ENCODE data around the gene PDSS2.
"Not testable (repeated sequence)": the region's sequence is repeated elsewhere in the genome, so short reads cannot be mapped to it uniquely, and the experiment has no call there.

The PDSS2 gene

DNA sequence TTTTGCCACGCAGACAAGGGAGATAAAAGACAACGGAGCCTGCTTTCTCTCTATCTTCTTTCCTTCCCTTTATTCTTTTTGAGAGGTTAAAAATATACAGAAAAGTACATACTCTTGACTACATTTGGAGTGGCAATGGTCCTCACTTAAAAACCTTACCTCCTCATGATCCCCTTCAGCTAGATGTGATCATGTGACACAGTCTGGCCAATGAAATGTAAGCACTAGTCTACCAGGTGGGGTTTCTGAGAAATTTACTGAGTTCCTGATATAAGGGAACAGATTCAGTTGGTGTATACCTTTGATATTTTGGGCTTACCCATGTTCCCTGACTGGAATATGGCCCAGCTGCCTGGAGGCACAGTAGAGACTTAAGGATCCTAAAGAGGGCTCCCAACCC is 178.6 kb downstream of the PDSS2 start:
- no peaks in the 10 kb centered on the region for H3K27me3 ChIP-seq (replicated peaks in 2 of 5; ENCODE audit: control insufficient read depth in 4 of 5, insufficient read depth in 5 of 5, low read length in 4 of 5)
- no peaks in the 10 kb centered on the region for H3K9me3 ChIP-seq (ENCODE audit: control extremely low read depth in 1 of 5, control insufficient read depth in 4 of 5, insufficient read depth in 2 of 5, low read depth in 1 of 5, low read length in 4 of 5)
- H3K36me3 ChIP-seq (ENCODE audit: control insufficient read depth in 4 of 4, insufficient read depth in 4 of 4, low read length in 3 of 4): no peaks in the 10 kb centered on the region
- H3K27ac ChIP-seq (ENCODE audit: insufficient read depth in 1 of 2, low read depth in 1 of 2, low read length in 2 of 2, poor library complexity in 1 of 2, severe bottlenecking in 2 of 2): no peak overlapping the region
- H3K4me3 ChIP-seq (ENCODE audit: control insufficient read depth in 1 of 7, extremely low read depth in 1 of 7, insufficient read depth in 4 of 7, low read depth in 2 of 7, low read length in 6 of 7): no peak overlapping the region
- no peak for DNase-seq
- WGBS (ENCODE audit: insufficient coverage): 100% methylated on average over 1 of the region's 2 CpGs
- no peaks in the 10 kb centered on the region for H3K4me1 ChIP-seq (ENCODE audit: control extremely low read depth in 1 of 4, control insufficient read depth in 4 of 4, insufficient read depth in 4 of 4, low read length in 3 of 4)
- CTCF ChIA-PET: no interaction called here
- POLR2A ChIA-PET: no interaction called here

GRCh38 chr6:107280001-107280400 is 179.4 kb downstream of the PDSS2 start:
- DNase-seq; H3K9me3 ChIP-seq (ENCODE audit: control extremely low read depth in 1 of 5, control insufficient read depth in 4 of 5, insufficient read depth in 2 of 5, low read depth in 1 of 5, low read length in 4 of 5); POLR2A ChIA-PET; H3K4me1 ChIP-seq (ENCODE audit: control extremely low read depth in 1 of 4, control insufficient read depth in 4 of 4, insufficient read depth in 4 of 4, low read length in 3 of 4); H3K4me3 ChIP-seq (ENCODE audit: control insufficient read depth in 1 of 7, extremely low read depth in 1 of 7, insufficient read depth in 4 of 7, low read depth in 2 of 7, low read length in 6 of 7); H3K36me3 ChIP-seq (ENCODE audit: control insufficient read depth in 4 of 4, insufficient read depth in 4 of 4, low read length in 3 of 4); H3K27me3 ChIP-seq (replicated peaks in 2 of 5; ENCODE audit: control insufficient read depth in 4 of 5, insufficient read depth in 5 of 5, low read length in 4 of 5); H3K27ac ChIP-seq (ENCODE audit: insufficient read depth in 1 of 2, low read depth in 1 of 2, low read length in 2 of 2, poor library complexity in 1 of 2, severe bottlenecking in 2 of 2); CTCF ChIA-PET: not testable (repeated sequence)
- 100% methylated on average over 5 of the region's 7 CpGs for WGBS (ENCODE audit: insufficient coverage)

GRCh38 chr6:107275330-107275865 is 184.0 kb downstream of the PDSS2 start:
- H3K36me3 ChIP-seq (ENCODE audit: control insufficient read depth in 4 of 4, insufficient read depth in 4 of 4, low read length in 3 of 4): no peaks in the 10 kb centered on the region
- no peaks in the 10 kb centered on the region for H3K27me3 ChIP-seq (replicated peaks in 2 of 5; ENCODE audit: control insufficient read depth in 4 of 5, insufficient read depth in 5 of 5, low read length in 4 of 5)
- no peaks in the 10 kb centered on the region for H3K9me3 ChIP-seq (ENCODE audit: control extremely low read depth in 1 of 5, control insufficient read depth in 4 of 5, insufficient read depth in 2 of 5, low read depth in 1 of 5, low read length in 4 of 5)
- DNase-seq: no peak
- ChIA-PET POLR2A (no interaction called here), CTCF (no interaction called here)
- WGBS (ENCODE audit: insufficient coverage): no CpG with 5 or more reads among the region's 2 CpGs
- no peak overlapping the region for H3K27ac ChIP-seq (ENCODE audit: insufficient read depth in 1 of 2, low read depth in 1 of 2, low read length in 2 of 2, poor library complexity in 1 of 2, severe bottlenecking in 2 of 2)
- H3K4me1 ChIP-seq (ENCODE audit: control extremely low read depth in 1 of 4, control insufficient read depth in 4 of 4, insufficient read depth in 4 of 4, low read length in 3 of 4): no peaks in the 10 kb centered on the region
- H3K4me3 ChIP-seq (ENCODE audit: control insufficient read depth in 1 of 7, extremely low read depth in 1 of 7, insufficient read depth in 4 of 7, low read depth in 2 of 7, low read length in 6 of 7): no peak overlapping the region

GRCh38 chr6:107274288-107274687 is 185.1 kb downstream of the PDSS2 start:
- Histone ChIP-seq H3K9me3 (ENCODE audit: control extremely low read depth in 1 of 5, control insufficient read depth in 4 of 5, insufficient read depth in 2 of 5, low read depth in 1 of 5, low read length in 4 of 5) (no peaks in the 10 kb centered on the region), H3K36me3 (ENCODE audit: control insufficient read depth in 4 of 4, insufficient read depth in 4 of 4, low read length in 3 of 4) (no peaks in the 10 kb centered on the region), H3K27me3 (replicated peaks in 2 of 5; ENCODE audit: control insufficient read depth in 4 of 5, insufficient read depth in 5 of 5, low read length in 4 of 5) (no peaks in the 10 kb centered on the region), H3K27ac (ENCODE audit: insufficient read depth in 1 of 2, low read depth in 1 of 2, low read length in 2 of 2, poor library complexity in 1 of 2, severe bottlenecking in 2 of 2) (no peak overlapping the region), H3K4me1 (ENCODE audit: control extremely low read depth in 1 of 4, control insufficient read depth in 4 of 4, insufficient read depth in 4 of 4, low read length in 3 of 4) (no peaks in the 10 kb centered on the region), H3K4me3 (ENCODE audit: control insufficient read depth in 1 of 7, extremely low read depth in 1 of 7, insufficient read depth in 4 of 7, low read depth in 2 of 7, low read length in 6 of 7) (no peak overlapping the region)
- CTCF ChIA-PET: interaction anchor here (0.6 kb wide), 1 partner anchor 336 kb away, joined by 3 read pairs; no protein-coding TSS in a partner anchor
- DNase-seq: no peak
- WGBS (ENCODE audit: insufficient coverage): no CpG with 5 or more reads among the region's 1 CpG
- POLR2A ChIA-PET: no interaction called here

- no peaks in the 10 kb centered on the region for H3K9me3 ChIP-seq (ENCODE audit: control extremely low read depth in 1 of 5, control insufficient read depth in 4 of 5, insufficient read depth in 2 of 5, low read depth in 1 of 5, low read length in 4 of 5)
- no peaks in the 10 kb centered on the region for H3K4me1 ChIP-seq (ENCODE audit: control extremely low read depth in 1 of 4, control insufficient read depth in 4 of 4, insufficient read depth in 4 of 4, low read length in 3 of 4)
- no peak for DNase-seq
- no peak overlapping the region for H3K27ac ChIP-seq (ENCODE audit: insufficient read depth in 1 of 2, low read depth in 1 of 2, low read length in 2 of 2, poor library complexity in 1 of 2, severe bottlenecking in 2 of 2)
- no peaks in the 10 kb centered on the region for H3K36me3 ChIP-seq (ENCODE audit: control insufficient read depth in 4 of 4, insufficient read depth in 4 of 4, low read length in 3 of 4)
- POLR2A ChIA-PET: no interaction called here
- H3K4me3 ChIP-seq (ENCODE audit: control insufficient read depth in 1 of 7, extremely low read depth in 1 of 7, insufficient read depth in 4 of 7, low read depth in 2 of 7, low read length in 6 of 7): no peak overlapping the region
- CTCF ChIA-PET: no interaction called here
- no CpG with 5 or more reads among the region's 2 CpGs for WGBS (ENCODE audit: insufficient coverage)
- H3K27me3 ChIP-seq (replicated peaks in 2 of 5; ENCODE audit: control insufficient read depth in 4 of 5, insufficient read depth in 5 of 5, low read length in 4 of 5): no peaks in the 10 kb centered on the region
Observed at GRCh38 chr6:107272246-107272645, 187.1 kb downstream of the PDSS2 start.

DNA sequence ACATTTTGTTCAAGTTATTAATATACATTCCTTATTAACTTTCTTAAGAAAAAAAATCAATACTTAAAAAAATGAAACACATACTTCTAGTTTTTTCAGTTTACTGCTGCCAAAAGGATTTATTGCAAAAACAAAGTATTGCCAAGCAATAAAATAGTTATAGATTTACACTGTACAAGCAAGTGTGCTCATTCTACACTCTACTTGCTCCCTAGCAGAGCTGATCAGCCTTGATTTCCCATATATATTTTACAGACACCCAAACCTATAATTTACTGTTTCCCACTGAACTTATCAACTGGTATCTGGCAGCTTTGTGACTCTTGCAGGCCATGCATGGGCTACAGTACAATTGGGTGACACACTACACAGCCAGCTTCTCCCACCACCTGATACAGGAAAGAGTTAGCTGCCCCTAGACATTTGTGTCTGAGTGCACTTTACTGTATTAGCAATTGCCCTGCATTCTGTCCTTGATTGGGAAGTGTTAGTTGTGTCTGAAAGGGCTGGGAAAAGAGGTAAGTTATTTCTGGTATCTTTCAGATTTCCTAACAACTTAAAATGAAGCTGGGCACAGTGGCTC is 188.1 kb downstream of the PDSS2 start:
- POLR2A ChIA-PET: no interaction called here
- Histone ChIP-seq H3K9me3 (ENCODE audit: control extremely low read depth in 1 of 5, control insufficient read depth in 4 of 5, insufficient read depth in 2 of 5, low read depth in 1 of 5, low read length in 4 of 5) (no peaks in the 10 kb centered on the region), H3K36me3 (ENCODE audit: control insufficient read depth in 4 of 4, insufficient read depth in 4 of 4, low read length in 3 of 4) (no peaks in the 10 kb centered on the region), H3K4me3 (ENCODE audit: control insufficient read depth in 1 of 7, extremely low read depth in 1 of 7, insufficient read depth in 4 of 7, low read depth in 2 of 7, low read length in 6 of 7) (no peak overlapping the region), H3K4me1 (ENCODE audit: control extremely low read depth in 1 of 4, control insufficient read depth in 4 of 4, insufficient read depth in 4 of 4, low read length in 3 of 4) (no peaks in the 10 kb centered on the region), H3K27ac (ENCODE audit: insufficient read depth in 1 of 2, low read depth in 1 of 2, low read length in 2 of 2, poor library complexity in 1 of 2, severe bottlenecking in 2 of 2) (no peak overlapping the region), H3K27me3 (replicated peaks in 2 of 5; ENCODE audit: control insufficient read depth in 4 of 5, insufficient read depth in 5 of 5, low read length in 4 of 5) (no peaks in the 10 kb centered on the region)
- no peak for DNase-seq
- CTCF ChIA-PET: no interaction called here

DNA sequence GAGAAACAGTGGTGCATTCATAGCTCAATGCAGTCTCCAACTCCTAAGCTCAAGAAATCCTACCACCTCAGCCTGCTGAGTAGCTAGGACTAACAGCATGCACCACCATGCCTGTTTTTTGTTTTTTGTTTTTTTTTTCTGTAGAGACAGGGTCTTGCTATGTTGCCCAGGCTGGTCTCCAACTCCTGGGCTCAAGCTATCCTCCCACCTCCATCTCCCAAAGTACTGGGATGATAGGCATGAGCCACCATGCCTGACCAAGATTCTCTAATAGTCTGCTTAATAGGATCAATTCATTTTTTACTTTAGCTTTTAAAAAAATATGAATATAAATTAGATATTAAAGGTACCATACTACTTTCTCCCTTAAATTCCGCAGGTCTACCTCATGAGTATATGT is 191.7 kb downstream of the PDSS2 start:
- CTCF ChIA-PET: interaction anchor here (0.7 to 1.0 kb wide), 2 partner anchors 40 to 795 kb away, joined by 3 read pairs; no protein-coding TSS in a partner anchor
- Histone ChIP-seq H3K4me3 (ENCODE audit: control insufficient read depth in 1 of 7, extremely low read depth in 1 of 7, insufficient read depth in 4 of 7, low read depth in 2 of 7, low read length in 6 of 7) (no peak overlapping the region), H3K36me3 (ENCODE audit: control insufficient read depth in 4 of 4, insufficient read depth in 4 of 4, low read length in 3 of 4) (no peaks in the 10 kb centered on the region), H3K9me3 (ENCODE audit: control extremely low read depth in 1 of 5, control insufficient read depth in 4 of 5, insufficient read depth in 2 of 5, low read depth in 1 of 5, low read length in 4 of 5) (no peaks in the 10 kb centered on the region), H3K27ac (ENCODE audit: insufficient read depth in 1 of 2, low read depth in 1 of 2, low read length in 2 of 2, poor library complexity in 1 of 2, severe bottlenecking in 2 of 2) (no peak overlapping the region), H3K4me1 (ENCODE audit: control extremely low read depth in 1 of 4, control insufficient read depth in 4 of 4, insufficient read depth in 4 of 4, low read length in 3 of 4) (no peaks in the 10 kb centered on the region), H3K27me3 (replicated peaks in 2 of 5; ENCODE audit: control insufficient read depth in 4 of 5, insufficient read depth in 5 of 5, low read length in 4 of 5) (no peaks in the 10 kb centered on the region)
- no CpG with 5 or more reads among the region's 1 CpG for whole genome bisulfite sequencing (ENCODE audit: insufficient coverage)
- POLR2A ChIA-PET: interaction anchor here (0.5 kb wide), 1 partner anchor 17 kb away, joined by 3 read pairs; no protein-coding TSS in a partner anchor
- no peak for DNase-seq

Measured in common myeloid progenitor, CD34-positive (primary cell).